ENCODE data around the gene FAM168A. TPM values are rescaled to one million over a fixed set of nuclear protein-coding genes. Genes with fewer than 3 reads are reported as not detected.

The FAM168A gene
- total RNA-seq, 4 donors from 2014 or later: 17.5 to 43.4 (median 23.3) TPM

GRCh38 chr11:73612601-73613140 lies 14.8 kb upstream of the FAM168A start:
- TF ChIP-seq CTCF (IDR thresholded peaks at IDR 0.05): no peak
- TF ChIP-seq EP300 (IDR thresholded peaks at IDR 0.05; ENCODE audit: low read depth): no peak
- no peak for TF ChIP-seq POLR2AphosphoS5 (IDR thresholded peaks at IDR 0.05)
- no peak for TF ChIP-seq POLR2A (IDR thresholded peaks at IDR 0.05)
- no peaks in the 10 kb centered on the region for H3K36me3 ChIP-seq
- no peak overlapping the region for H3K4me3 ChIP-seq
- no peaks in the 10 kb centered on the region for H3K9me3 ChIP-seq
- no peaks in the 10 kb centered on the region for H3K4me1 ChIP-seq
- DNase-seq: no peak
- 81 to 90% methylated on average over 5 of the region's 5 CpGs for whole genome bisulfite sequencing, 2 donors (ENCODE audit: low coverage in 1 of 2)
- intact Hi-C loops (cut with DNase I; ENCODE audit: low total_unique reads): no loop called here
- in situ Hi-C loops (cut with MboI; ENCODE audit: low pct_ligation_motif_present in 1 of 4, low pct_unique_long_range_greater_than_20kb in 1 of 4, low sequenced_read_pairs in 3 of 4): no loop called here
- H3K27me3 ChIP-seq: no peaks in the 10 kb centered on the region
- no peak overlapping the region for H3K27ac ChIP-seq

GRCh38 chr11:73598719-73599379 lies 937 bp upstream of the FAM168A start:
- 20 to 34% methylated on average over 2 to 20 of the region's 20 CpGs for WGBS, 2 donors (ENCODE audit: low coverage in 1 of 2)
- H3K36me3 ChIP-seq: no peaks in the 10 kb centered on the region
- H3K27me3 ChIP-seq: no peaks in the 10 kb centered on the region
- H3K27ac ChIP-seq: peak overlapping the region; percentile 81 to 87 (median 86)
- in situ Hi-C loops (cut with MboI; ENCODE audit: low pct_ligation_motif_present in 1 of 4, low pct_unique_long_range_greater_than_20kb in 1 of 4, low sequenced_read_pairs in 3 of 4) (no loop called here), intact Hi-C loops (cut with DNase I; ENCODE audit: low total_unique reads) (no loop called here)
- H3K9me3 ChIP-seq: no peaks in the 10 kb centered on the region
- TF ChIP-seq EP300 (IDR thresholded peaks at IDR 0.05; ENCODE audit: low read depth) (no peak), POLR2AphosphoS5 (IDR thresholded peaks at IDR 0.05) (no peak), POLR2A (IDR thresholded peaks at IDR 0.05) (no peak), CTCF (IDR thresholded peaks at IDR 0.05) (no peak)
- peaks cover 6 to 38% (median 12%) of the 10 kb centered on the region in 4 donors for H3K4me1 ChIP-seq
- no peak for DNase-seq
- peak overlapping the region; percentile 44 to 99 (median 76) for H3K4me3 ChIP-seq

GRCh38 chr11:73597336-73597955 lies 466 bp downstream of the FAM168A start:
- TF ChIP-seq POLR2AphosphoS5 (IDR thresholded peaks at IDR 0.05) (no peak), EP300 (IDR thresholded peaks at IDR 0.05; ENCODE audit: low read depth) (no peak), CTCF (IDR thresholded peaks at IDR 0.05) (no peak), POLR2A (IDR thresholded peaks at IDR 0.05) (no peak)
- 8 to 13% methylated on average over 3 to 17 of the region's 27 CpGs for WGBS, 2 donors (ENCODE audit: low coverage in 1 of 2)
- Histone ChIP-seq H3K4me1 (peaks cover 6 to 43% (median 12%) of the 10 kb centered on the region in 4 donors), H3K4me3 (peak overlapping the region; percentile 65 to 99 (median 89)), H3K27me3 (no peaks in the 10 kb centered on the region), H3K27ac (peak overlapping the region; percentile 81 to 87 (median 86)), H3K9me3 (no peaks in the 10 kb centered on the region), H3K36me3 (no peaks in the 10 kb centered on the region)
- intact Hi-C loops (cut with DNase I; ENCODE audit: low total_unique reads) (no loop called here), in situ Hi-C loops (cut with MboI; ENCODE audit: low pct_ligation_motif_present in 1 of 4, low pct_unique_long_range_greater_than_20kb in 1 of 4, low sequenced_read_pairs in 3 of 4) (no loop called here)
- no peak for DNase-seq

GRCh38 chr11:73596547-73596946 lies 1.4 kb downstream of the FAM168A start:
- no peaks in the 10 kb centered on the region for H3K27me3 ChIP-seq
- in situ Hi-C loops (cut with MboI; ENCODE audit: low pct_ligation_motif_present in 1 of 4, low pct_unique_long_range_greater_than_20kb in 1 of 4, low sequenced_read_pairs in 3 of 4): no loop called here
- H3K27ac ChIP-seq: no peak overlapping the region
- H3K9me3 ChIP-seq: no peaks in the 10 kb centered on the region
- H3K4me1 ChIP-seq: peaks cover 6 to 43% (median 12%) of the 10 kb centered on the region in 4 donors
- intact Hi-C loops (cut with DNase I; ENCODE audit: low total_unique reads): no loop called here
- no peak overlapping the region for H3K4me3 ChIP-seq
- WGBS, 2 donors (ENCODE audit: low coverage in 1 of 2): 95 to 96% methylated on average over 2 of the region's 2 CpGs
- H3K36me3 ChIP-seq: no peaks in the 10 kb centered on the region
- TF ChIP-seq POLR2A (IDR thresholded peaks at IDR 0.05) (no peak), EP300 (IDR thresholded peaks at IDR 0.05; ENCODE audit: low read depth) (no peak), CTCF (IDR thresholded peaks at IDR 0.05) (no peak), POLR2AphosphoS5 (IDR thresholded peaks at IDR 0.05) (no peak)
- DNase-seq: no peak
